ENCODE results near the gene ZDHHC7. TPM values are rescaled to one million over a fixed set of nuclear protein-coding genes. Genes with fewer than 3 reads are reported as not detected.

Gene ZDHHC7
- total RNA-seq, 1 donor from 2014 or later = 46.5 TPM

- Mint-ChIP-seq H3K4me1 (ENCODE audit: unreplicated experiment) (peaks cover 16% of the 10 kb centered on the region), H3K27ac (ENCODE audit: unreplicated experiment) (peak overlapping the region; percentile 99), H3K27me3 (ENCODE audit: unreplicated experiment) (peaks cover 6% of the 10 kb centered on the region), H3K36me3 (ENCODE audit: low read depth, unreplicated experiment) (no peaks in the 10 kb centered on the region), H3K9me3 (ENCODE audit: unreplicated experiment) (no peaks in the 10 kb centered on the region), H3K4me3 (ENCODE audit: unreplicated experiment) (peak overlapping the region; percentile 97)
- DNase-seq (ENCODE audit: low spot score) = no peak
- no peak for TF ChIP-seq CTCF (IDR thresholded peaks at IDR 0.05; ENCODE audit: unreplicated experiment)
These were observed 530 bp upstream of the ZDHHC7 start for GRCh38 chr16:85011846-85012284.

DNA sequence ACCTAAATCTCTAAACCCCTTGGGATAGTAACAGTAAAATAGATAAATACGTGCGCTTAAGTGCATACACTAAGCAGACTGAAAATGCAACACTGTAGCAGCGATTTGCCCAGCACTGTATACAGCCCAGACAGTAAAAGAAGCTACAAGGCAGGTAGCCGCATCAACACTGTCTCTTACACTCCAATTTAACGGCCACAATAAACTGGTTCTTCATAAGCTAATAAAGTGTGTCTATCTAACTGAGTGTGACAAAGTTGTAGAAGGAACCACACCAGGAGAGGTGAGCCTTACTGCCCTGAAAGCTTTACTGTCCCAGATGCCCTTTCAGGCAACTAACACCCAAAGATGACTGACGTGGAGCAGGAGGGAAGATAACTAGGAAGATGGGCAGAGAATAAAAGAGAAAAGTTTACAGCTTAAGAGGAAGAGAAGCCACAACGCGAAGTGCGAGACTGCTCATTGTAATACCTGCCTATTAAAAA is 847 bp downstream of the ZDHHC7 start:
- no peak for DNase-seq (ENCODE audit: low spot score)
- Mint-ChIP-seq H3K27me3 (ENCODE audit: unreplicated experiment) (peaks cover 10% of the 10 kb centered on the region), H3K9me3 (ENCODE audit: unreplicated experiment) (no peaks in the 10 kb centered on the region), H3K4me1 (ENCODE audit: unreplicated experiment) (peaks cover 16% of the 10 kb centered on the region), H3K36me3 (ENCODE audit: low read depth, unreplicated experiment) (no peaks in the 10 kb centered on the region), H3K4me3 (ENCODE audit: unreplicated experiment) (peak overlapping the region; percentile 97), H3K27ac (ENCODE audit: unreplicated experiment) (peak overlapping the region; percentile 90)
- TF ChIP-seq CTCF (IDR thresholded peaks at IDR 0.05; ENCODE audit: unreplicated experiment) = no peak

- Mint-ChIP-seq H3K27me3 (ENCODE audit: unreplicated experiment) (peaks cover 10% of the 10 kb centered on the region), H3K4me1 (ENCODE audit: unreplicated experiment) (peaks cover 34% of the 10 kb centered on the region), H3K9me3 (ENCODE audit: unreplicated experiment) (no peaks in the 10 kb centered on the region), H3K4me3 (ENCODE audit: unreplicated experiment) (no peak overlapping the region), H3K36me3 (ENCODE audit: low read depth, unreplicated experiment) (no peaks in the 10 kb centered on the region), H3K27ac (ENCODE audit: unreplicated experiment) (no peak overlapping the region)
- no peak for DNase-seq (ENCODE audit: low spot score)
- no peak for TF ChIP-seq CTCF (IDR thresholded peaks at IDR 0.05; ENCODE audit: unreplicated experiment)
These were observed 3.1 kb downstream of the ZDHHC7 start for GRCh38 chr16:85008271-85008670.

DNA sequence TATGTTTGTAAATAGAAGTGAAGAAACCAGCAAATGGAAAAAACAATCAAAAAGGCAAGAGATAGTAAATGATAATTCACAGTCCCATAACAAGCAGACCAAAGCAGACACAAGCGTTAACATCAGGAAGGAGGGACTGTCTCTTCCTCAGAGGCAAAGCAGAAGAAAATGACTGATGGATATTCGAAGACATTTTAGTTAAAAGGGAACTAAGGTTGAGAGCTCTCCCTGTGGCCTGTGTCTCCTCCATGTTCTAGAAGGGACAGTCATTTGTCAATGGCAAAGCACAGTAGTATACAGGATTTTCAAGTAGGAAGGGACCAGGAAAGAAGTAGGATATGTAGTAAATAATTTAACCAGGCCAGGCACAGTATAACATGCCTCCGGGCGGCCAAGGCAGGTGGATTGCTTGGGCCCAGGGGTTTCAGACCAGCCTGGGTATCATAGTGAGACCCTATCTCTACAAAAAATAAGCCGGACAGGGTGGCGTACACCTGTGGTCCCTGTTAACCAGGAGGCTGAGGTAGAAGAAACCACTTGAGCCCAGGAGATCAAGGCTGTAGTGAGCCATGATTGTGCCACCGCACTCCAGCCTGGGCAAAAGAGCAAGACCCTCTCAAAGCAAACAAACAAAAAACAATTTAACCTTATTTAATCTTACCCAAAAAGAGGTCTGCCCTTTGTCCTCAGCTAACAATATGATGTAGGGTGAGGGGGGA is 3.7 kb downstream of the ZDHHC7 start:
- Mint-ChIP-seq H3K36me3 (ENCODE audit: low read depth, unreplicated experiment) (no peaks in the 10 kb centered on the region), H3K4me3 (ENCODE audit: unreplicated experiment) (no peak overlapping the region), H3K27me3 (ENCODE audit: unreplicated experiment) (peaks cover 10% of the 10 kb centered on the region), H3K27ac (ENCODE audit: unreplicated experiment) (no peak overlapping the region), H3K9me3 (ENCODE audit: unreplicated experiment) (no peaks in the 10 kb centered on the region), H3K4me1 (ENCODE audit: unreplicated experiment) (peaks cover 39% of the 10 kb centered on the region)
- no peak for TF ChIP-seq CTCF (IDR thresholded peaks at IDR 0.05; ENCODE audit: unreplicated experiment)
- DNase-seq (ENCODE audit: low spot score) = no peak

DNA sequence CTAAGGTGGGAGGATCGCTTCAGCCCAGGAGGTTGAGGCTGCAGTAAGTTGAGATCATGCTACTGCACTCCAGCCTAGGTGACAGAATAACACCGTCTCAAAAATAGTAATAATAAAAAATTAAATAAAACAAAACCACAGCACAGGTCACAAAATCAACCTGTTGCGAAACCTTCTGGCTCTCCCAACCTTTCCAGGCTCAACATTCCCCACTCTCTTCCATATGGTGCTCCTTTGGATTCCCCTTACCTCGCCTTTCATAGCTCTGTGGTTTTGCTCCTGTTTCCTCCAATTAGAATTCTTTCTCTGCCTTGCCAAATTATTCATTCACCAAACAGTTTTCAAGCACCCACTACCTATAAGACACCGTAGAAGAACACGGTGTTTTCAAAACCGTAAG is 4.7 kb downstream of the ZDHHC7 start:
- no peaks in the 10 kb centered on the region for H3K9me3 Mint-ChIP-seq (ENCODE audit: unreplicated experiment)
- H3K4me1 Mint-ChIP-seq (ENCODE audit: unreplicated experiment) = peaks cover 43% of the 10 kb centered on the region
- H3K36me3 Mint-ChIP-seq (ENCODE audit: low read depth, unreplicated experiment) = no peaks in the 10 kb centered on the region
- TF ChIP-seq CTCF (IDR thresholded peaks at IDR 0.05; ENCODE audit: unreplicated experiment) = no peak
- no peak overlapping the region for H3K27ac Mint-ChIP-seq (ENCODE audit: unreplicated experiment)
- no peak for DNase-seq (ENCODE audit: low spot score)
- H3K4me3 Mint-ChIP-seq (ENCODE audit: unreplicated experiment) = no peak overlapping the region
- peaks cover 10% of the 10 kb centered on the region for H3K27me3 Mint-ChIP-seq (ENCODE audit: unreplicated experiment)

Measured in endothelial cell (in vitro differentiated cells).